GM12878 (cell line): ENCODE measurements around the gene COL8A2. TPM values are rescaled to one million over a fixed set of nuclear protein-coding genes. Genes with fewer than 3 reads are reported as not detected.

ENCODE experiments used
- CHD1 ChIP-seq: IDR thresholded peaks from 2 replicates; pipeline ENCODE4 v1.6.1; 2012; ENCODE audit warnings: low read depth, low read length, improper control_type of control experiment
- CREM ChIP-seq: IDR thresholded peaks from 2 replicates; pipeline ENCODE4 v1.6.1; 2014; ENCODE audit warnings: antibody characterized with exemption, low read depth
- E2F8 ChIP-seq: fragments of 450-650 bp; IDR thresholded peaks from 2 replicates; pipeline ENCODE4 v1.6.1; 2018; ENCODE audit warnings: mild to moderate bottlenecking, low read depth, moderate library complexity; ENCODE audit not compliant: partially characterized antibody
- FOS ChIP-seq: IDR thresholded peaks from 3 replicates; pipeline ENCODE4 v1.6.1; 2011; ENCODE audit warnings: borderline replicate concordance; ENCODE audit not compliant: insufficient read length; ENCODE audit errors: extremely low read depth
- HDAC2 ChIP-seq: fragments of 200-600 bp; sonication (generic); IDR thresholded peaks from 2 replicates; pipeline ENCODE4 v1.6.1; 2017
- IKZF1 ChIP-seq: fragments of 450-650 bp; conservative IDR thresholded peaks from 2 replicates; pipeline ENCODE4 v1.6.1; 2017; ENCODE audit warnings: antibody characterized with exemption, mild to moderate bottlenecking
- IRF3 ChIP-seq: fragments of 450-650 bp; IDR thresholded peaks from 2 replicates; pipeline ENCODE4 v1.6.1; 2014; ENCODE audit warnings: mild to moderate bottlenecking
- KAT2A ChIP-seq: conservative IDR thresholded peaks from 2 replicates; pipeline ENCODE4 v1.6.1; 2011; ENCODE audit warnings: low read depth, low read length; ENCODE audit not compliant: control insufficient read depth
- KDM1A ChIP-seq: fragments of 200-600 bp; sonication (generic); IDR thresholded peaks from 2 replicates; pipeline ENCODE4 v1.6.1; 2016; ENCODE audit warnings: borderline replicate concordance
- KLF5 ChIP-seq: fragments of 450-650 bp; IDR thresholded peaks from 2 replicates; pipeline ENCODE4 v1.6.1; 2014; ENCODE audit warnings: mild to moderate bottlenecking; ENCODE audit not compliant: partially characterized antibody
- MYB ChIP-seq: fragments of 150-350 bp; IDR thresholded peaks from 2 replicates; pipeline ENCODE4 v1.6.1; 2014; ENCODE audit warnings: mild to moderate bottlenecking, low read depth, low read length, borderline replicate concordance
- NBN ChIP-seq: fragments of 450-650 bp; IDR thresholded peaks from 2 replicates; pipeline ENCODE4 v1.6.1; 2016
- NFXL1 ChIP-seq: fragments of 450-650 bp; IDR thresholded peaks from 2 replicates; pipeline ENCODE4 v1.6.1; 2017; ENCODE audit warnings: antibody characterized with exemption, mild to moderate bottlenecking, borderline replicate concordance
- PBX3 ChIP-seq: IDR thresholded peaks from 2 replicates; pipeline ENCODE4 v1.6.1; 2011; ENCODE audit warnings: mild to moderate bottlenecking, low read depth, low read length, moderate library complexity; ENCODE audit not compliant: insufficient replicate concordance
- SIN3A ChIP-seq: IDR thresholded peaks from 2 replicates; pipeline ENCODE4 v1.6.1; 2012; ENCODE audit warnings: low read depth, low read length, improper control_type of control experiment
- SMC3 ChIP-seq: IDR thresholded peaks from 2 replicates; pipeline ENCODE4 v1.6.1; 2011; ENCODE audit warnings: low read length, improper control_type of control experiment, borderline replicate concordance
- SREBF1 ChIP-seq: IDR thresholded peaks from 2 replicates; pipeline ENCODE4 v1.6.1; 2012; ENCODE audit warnings: mild to moderate bottlenecking, low read length
- SREBF2 ChIP-seq: IDR thresholded peaks from 2 replicates; pipeline ENCODE4 v1.6.1; 2012; ENCODE audit warnings: mild to moderate bottlenecking, low read length
- SUPT20H ChIP-seq: IDR thresholded peaks from 2 replicates; pipeline ENCODE4 v1.6.1; 2011; ENCODE audit warnings: low read depth, mild to moderate bottlenecking, low read length, moderate library complexity, borderline replicate concordance; ENCODE audit not compliant: control insufficient read depth
- SUZ12 ChIP-seq: fragments of 200-600 bp; sonication (generic); IDR thresholded peaks from one replicate; pipeline ENCODE4 v1.6.1; 2018; ENCODE audit warnings: antibody characterized with exemption, mild to moderate bottlenecking; ENCODE audit not compliant: unreplicated experiment
- ZSCAN29 ChIP-seq: fragments of 450-650 bp; IDR thresholded peaks from 2 replicates; pipeline ENCODE4 v1.6.1; 2017; ENCODE audit warnings: mild to moderate bottlenecking, moderate library complexity
- ZZZ3 ChIP-seq: IDR thresholded peaks from 2 replicates; pipeline ENCODE4 v1.6.1; 2011; ENCODE audit warnings: low read depth; ENCODE audit not compliant: control insufficient read depth, insufficient read length
- polyA plus RNA-seq, 11 experiments: library from polyadenylated mRNA; depleted of rRNA in 4 of 11; unstranded in 6 of 11; stranded (reverse) in 5 of 11; fragments of >200 nt; fragmentation: Nextera tagmentation in 4 of 11; fragmentation: Illumina TruSeq in 1 of 11; extraction: Ambion mirVana in 4 of 11; extraction: Trizol in 1 of 11; gene quantifications; 1 replicate in 1 of 11; 2 replicates in 10 of 11; pipeline versions ENCODE4 v1.2.1 to v1.2.3, GENCODE V29; 2011 to 2016; ENCODE audit warnings: inconsistent platforms in 2 of 11, missing spikeins in 2 of 11, low read depth in 1 of 11
- total RNA-seq, 4 experiments: library from RNA; depleted of rRNA in 3 of 4; stranded (reverse); fragments of >200 nt in 3 of 4; fragmentation: Illumina TruSeq in 1 of 4; extraction: Trizol in 1 of 4; gene quantifications; 2 replicates each; pipeline versions ENCODE4 v1.2.1 to v1.2.3, GENCODE V29; 2013 to 2021
- TF ChIP-seq, protein P1 (sequence below): fragments of 150-350 bp; IDR thresholded peaks from 2 replicates; pipeline ENCODE4 v1.6.1; 2016; ENCODE audit warnings: low read depth, low read length

COL8A2 gene
- total and polyA plus RNA-seq, 10 of the 15 experiments (the other 5 are each of a cell fraction or from before 2014, with no cell fraction given): 0.01 TPM; not detected in 9

- TF ChIP-seq IRF3: no peak
- no peak for TF ChIP-seq E2F8
- peak; percentile 82 for TF ChIP-seq IKZF1
- TF ChIP-seq CHD1: no peak
- TF ChIP-seq CREM: peak; percentile 44
- TF ChIP-seq ZZZ3: no peak
- no peak for TF ChIP-seq KDM1A
- no peak for TF ChIP-seq MYB
- no peak for TF ChIP-seq PBX3
- no peak for TF ChIP-seq NFXL1
- no peak for TF ChIP-seq KLF5
- no peak for TF ChIP-seq SREBF2
- no peak for TF ChIP-seq SIN3A
- TF ChIP-seq FOS: no peak
- TF ChIP-seq NBN: 0 out of 2 replicates have a peak, but pooled peaks have one; percentile 47
- no peak for TF ChIP-seq SUPT20H
- TF ChIP-seq ZSCAN29: no peak
- TF ChIP-seq SMC3: no peak
- TF ChIP-seq, protein P1, sequence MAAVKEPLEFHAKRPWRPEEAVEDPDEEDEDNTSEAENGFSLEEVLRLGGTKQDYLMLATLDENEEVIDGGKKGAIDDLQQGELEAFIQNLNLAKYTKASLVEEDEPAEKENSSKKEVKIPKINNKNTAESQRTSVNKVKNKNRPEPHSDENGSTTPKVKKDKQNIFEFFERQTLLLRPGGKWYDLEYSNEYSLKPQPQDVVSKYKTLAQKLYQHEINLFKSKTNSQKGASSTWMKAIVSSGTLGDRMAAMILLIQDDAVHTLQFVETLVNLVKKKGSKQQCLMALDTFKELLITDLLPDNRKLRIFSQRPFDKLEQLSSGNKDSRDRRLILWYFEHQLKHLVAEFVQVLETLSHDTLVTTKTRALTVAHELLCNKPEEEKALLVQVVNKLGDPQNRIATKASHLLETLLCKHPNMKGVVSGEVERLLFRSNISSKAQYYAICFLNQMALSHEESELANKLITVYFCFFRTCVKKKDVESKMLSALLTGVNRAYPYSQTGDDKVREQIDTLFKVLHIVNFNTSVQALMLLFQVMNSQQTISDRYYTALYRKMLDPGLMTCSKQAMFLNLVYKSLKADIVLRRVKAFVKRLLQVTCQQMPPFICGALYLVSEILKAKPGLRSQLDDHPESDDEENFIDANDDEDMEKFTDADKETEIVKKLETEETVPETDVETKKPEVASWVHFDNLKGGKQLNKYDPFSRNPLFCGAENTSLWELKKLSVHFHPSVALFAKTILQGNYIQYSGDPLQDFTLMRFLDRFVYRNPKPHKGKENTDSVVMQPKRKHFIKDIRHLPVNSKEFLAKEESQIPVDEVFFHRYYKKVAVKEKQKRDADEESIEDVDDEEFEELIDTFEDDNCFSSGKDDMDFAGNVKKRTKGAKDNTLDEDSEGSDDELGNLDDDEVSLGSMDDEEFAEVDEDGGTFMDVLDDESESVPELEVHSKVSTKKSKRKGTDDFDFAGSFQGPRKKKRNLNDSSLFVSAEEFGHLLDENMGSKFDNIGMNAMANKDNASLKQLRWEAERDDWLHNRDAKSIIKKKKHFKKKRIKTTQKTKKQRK: no peak
- no peak for TF ChIP-seq SREBF1
- TF ChIP-seq KAT2A: no peak
- no peak for TF ChIP-seq SUZ12
- TF ChIP-seq HDAC2: no peak
Observed at GRCh38 chr1:36161641-36162531, 36.9 kb upstream of the COL8A2 start (continued).
